Measurements from ENCODE around the gene KRT14. TPM values are rescaled to one million over a fixed set of nuclear protein-coding genes. Genes with fewer than 3 reads are reported as not detected.
"Not testable (repeated sequence)": the region's sequence is repeated elsewhere in the genome, so short reads cannot be mapped to it uniquely, and the experiment has no call there.

The KRT14 gene
- total and polyA plus RNA-seq, 2 of the 4 experiments (the other 2 are of a cell fraction) = not detected

GRCh38 chr17:41627316-41628072 lies 40.8 kb upstream of the KRT14 start:
- no peak overlapping the region for H2BK20ac ChIP-seq (ENCODE audit: low read depth, low read length)
- no peak overlapping the region for H2AFZ ChIP-seq (replicated peaks; ENCODE audit: low read length, poor library complexity)
- H3K56ac ChIP-seq (ENCODE audit: extremely low read depth, insufficient read depth, low read length) = no peak overlapping the region
- H2AK5ac ChIP-seq (ENCODE audit: low read depth, low read length) = no peak overlapping the region
- H4K91ac ChIP-seq (ENCODE audit: insufficient read depth, low read depth, low read length) = no peak overlapping the region
- H3K9me1 ChIP-seq (ENCODE audit: insufficient read depth, low read length) = peaks cover 2% of the 10 kb centered on the region
- no peaks in the 10 kb centered on the region for H3K79me1 ChIP-seq (ENCODE audit: low read depth in 1 of 2, low read length in 2 of 2)
- ChIA-PET CTCF (no interaction called here), POLR2A (ENCODE audit: unreplicated experiment) (no interaction called here)
- no peak for DNase-seq
- TF ChIP-seq USF2 (IDR thresholded peaks at IDR 0.05; ENCODE audit: low read depth, low read length) = no peak
- no peak overlapping the region for H3K14ac ChIP-seq (replicated peaks; ENCODE audit: low read depth, low read length)
- no peak overlapping the region for H3K4me2 ChIP-seq (ENCODE audit: low read depth, low read length)
- dilution Hi-C loops (cut with HindIII; ENCODE audit: low sequenced_read_pairs, unreplicated experiment) (no loop called here), in situ Hi-C loops (cut with MboI; ENCODE audit: low sequenced_read_pairs) (no loop called here), intact Hi-C loops (cut with micrococcal nuclease) (no loop called here)
- H3K36me3 ChIP-seq (ENCODE audit: control insufficient read depth, insufficient read depth, low read length) = no peaks in the 10 kb centered on the region
- H4K8ac ChIP-seq (ENCODE audit: low read depth in 2 of 2, low read length in 2 of 2) = no peak overlapping the region
- peaks cover 23% of the 10 kb centered on the region for H3K27me3 ChIP-seq (ENCODE audit: control insufficient read depth, insufficient read depth, low read length)
- no peak overlapping the region for H3K23ac ChIP-seq (ENCODE audit: low read depth, low read length)
- H4K20me1 ChIP-seq (ENCODE audit: insufficient read depth, low read length) = no peaks in the 10 kb centered on the region
- H3K9ac ChIP-seq (ENCODE audit: low read depth, low read length) = no peak overlapping the region
- H3K27ac ChIP-seq (ENCODE audit: insufficient read depth, low read length) = no peak overlapping the region
- no peak overlapping the region for H3K4ac ChIP-seq (ENCODE audit: low read depth, low read length)
- ATAC-seq (ENCODE audit: low read depth) = no peak
- no peak overlapping the region for H2BK15ac ChIP-seq (ENCODE audit: low read depth, low read length)
- no peak overlapping the region for H3K18ac ChIP-seq (ENCODE audit: low read depth, low read length)
- no peak overlapping the region for H4K5ac ChIP-seq (ENCODE audit: low read depth, low read length)
- H2BK120ac ChIP-seq (ENCODE audit: low read depth, low read length) = no peak overlapping the region
- H3K4me1 ChIP-seq (ENCODE audit: control insufficient read depth, insufficient read depth, low read length) = no peaks in the 10 kb centered on the region
- H2AK9ac ChIP-seq (replicated peaks; ENCODE audit: low read depth, low read length, poor library complexity) = no peak overlapping the region
- H2BK5ac ChIP-seq (ENCODE audit: low read depth, low read length, poor library complexity, severe bottlenecking) = no peak overlapping the region
- no peak overlapping the region for H3K4me3 ChIP-seq (ENCODE audit: insufficient read depth, low read depth, low read length)
- no peaks in the 10 kb centered on the region for H3K9me3 ChIP-seq (ENCODE audit: control insufficient read depth, insufficient read depth, low read length)
- BruUV-seq (replicated peaks) = no TSS peak
- WGBS, 2 experiments (ENCODE audit: extremely low coverage in 2 of 2, insufficient read length in 1 of 2) = 73% methylated on average over 13 of the region's 23 CpGs; no CpG with 5 or more reads in 1 of the 2 experiments

- POLR2A ChIA-PET (ENCODE audit: unreplicated experiment); H2BK15ac ChIP-seq (ENCODE audit: low read depth, low read length); H3K79me1 ChIP-seq (ENCODE audit: low read depth in 1 of 2, low read length in 2 of 2); H3K4me2 ChIP-seq (ENCODE audit: low read depth, low read length); H3K4me3 ChIP-seq (ENCODE audit: insufficient read depth, low read depth, low read length); H3K36me3 ChIP-seq (ENCODE audit: control insufficient read depth, insufficient read depth, low read length); in situ Hi-C loops (cut with MboI; ENCODE audit: low sequenced_read_pairs); dilution Hi-C loops (cut with HindIII; ENCODE audit: low sequenced_read_pairs, unreplicated experiment); H4K8ac ChIP-seq (ENCODE audit: low read depth in 2 of 2, low read length in 2 of 2); H3K9me3 ChIP-seq (ENCODE audit: control insufficient read depth, insufficient read depth, low read length); DNase-seq; H3K9ac ChIP-seq (ENCODE audit: low read depth, low read length); BruUV-seq (replicated peaks); H2BK20ac ChIP-seq (ENCODE audit: low read depth, low read length); H3K56ac ChIP-seq (ENCODE audit: extremely low read depth, insufficient read depth, low read length); H3K4me1 ChIP-seq (ENCODE audit: control insufficient read depth, insufficient read depth, low read length); H3K27ac ChIP-seq (ENCODE audit: insufficient read depth, low read length); H2AK9ac ChIP-seq (replicated peaks; ENCODE audit: low read depth, low read length, poor library complexity); H3K4ac ChIP-seq (ENCODE audit: low read depth, low read length); H4K20me1 ChIP-seq (ENCODE audit: insufficient read depth, low read length); H4K5ac ChIP-seq (ENCODE audit: low read depth, low read length); H4K91ac ChIP-seq (ENCODE audit: insufficient read depth, low read depth, low read length); H2AK5ac ChIP-seq (ENCODE audit: low read depth, low read length); H3K14ac ChIP-seq (replicated peaks; ENCODE audit: low read depth, low read length); H3K18ac ChIP-seq (ENCODE audit: low read depth, low read length); ATAC-seq (ENCODE audit: low read depth); H2BK120ac ChIP-seq (ENCODE audit: low read depth, low read length); intact Hi-C loops (cut with micrococcal nuclease); H2BK5ac ChIP-seq (ENCODE audit: low read depth, low read length, poor library complexity, severe bottlenecking); H2AFZ ChIP-seq (replicated peaks; ENCODE audit: low read length, poor library complexity); CTCF ChIA-PET; H3K9me1 ChIP-seq (ENCODE audit: insufficient read depth, low read length); H3K23ac ChIP-seq (ENCODE audit: low read depth, low read length): not testable (repeated sequence)
- WGBS, 2 experiments (ENCODE audit: extremely low coverage in 2 of 2, insufficient read length in 1 of 2) = 100% methylated on average over 1 of the region's 5 CpGs; no CpG with 5 or more reads in 1 of the 2 experiments
- peaks cover 26% of the 10 kb centered on the region for H3K27me3 ChIP-seq (ENCODE audit: control insufficient read depth, insufficient read depth, low read length)
These were observed 40.2 kb upstream of the KRT14 start for GRCh38 chr17:41626914-41627295.

Data from IMR-90 (cell line).